GM18907 (cell line): ENCODE results near the gene APBB2.
"Not testable (repeated sequence)": the region's sequence is repeated elsewhere in the genome, so short reads cannot be mapped to it uniquely, and the experiment has no call there.

Experiments used
- ATAC-seq: cut with Tn5 transposase; IDR thresholded peaks from one replicate; pipeline ENCODE4 v1.9.1; 2021; ENCODE audit warnings: mild to moderate bottlenecking, moderate library complexity; ENCODE audit not compliant: unreplicated experiment

Gene APBB2

GRCh38 chr4:40840255-40840984 lies 373.9 kb downstream of the APBB2 start:
- peak; percentile 37 for ATAC-seq

- ATAC-seq, result no peak
Measured at GRCh38 chr4:40838742-40839141, 375.6 kb downstream of the APBB2 start.

GRCh38 chr4:40837094-40837870 lies 377.1 kb downstream of the APBB2 start:
- no peak for ATAC-seq

- no peak for ATAC-seq
Measured at GRCh38 chr4:40833212-40833611, 381.1 kb downstream of the APBB2 start.

GRCh38 chr4:40832175-40832574 lies 382.2 kb downstream of the APBB2 start:
- no peak for ATAC-seq

- no peak for ATAC-seq
Measured at GRCh38 chr4:40831146-40831907, 383.0 kb downstream of the APBB2 start.

GRCh38 chr4:40829586-40829985 lies 384.8 kb downstream of the APBB2 start:
- no peak for ATAC-seq

- no peak for ATAC-seq
Measured at GRCh38 chr4:40828661-40829060, 385.7 kb downstream of the APBB2 start.

GRCh38 chr4:40827758-40828157 lies 386.6 kb downstream of the APBB2 start:
- ATAC-seq, result no peak

- ATAC-seq, result no peak
Measured at GRCh38 chr4:40826821-40827220, 387.5 kb downstream of the APBB2 start.

- no peak for ATAC-seq
Measured at GRCh38 chr4:40825014-40825838, 389.1 kb downstream of the APBB2 start.

- no peak for ATAC-seq
Measured at GRCh38 chr4:40822420-40823166, 391.7 kb downstream of the APBB2 start.

- no peak for ATAC-seq
Measured at GRCh38 chr4:40820101-40820500, 394.2 kb downstream of the APBB2 start.

GRCh38 chr4:40817157-40817556 lies 397.2 kb downstream of the APBB2 start:
- not testable (repeated sequence) for ATAC-seq

GRCh38 chr4:40812856-40813255 lies 401.5 kb downstream of the APBB2 start:
- no peak for ATAC-seq

GRCh38 chr4:40812386-40812785 lies 402.0 kb downstream of the APBB2 start:
- ATAC-seq, result no peak

- ATAC-seq, result no peak
Measured at GRCh38 chr4:40811956-40812355, 402.4 kb downstream of the APBB2 start.

- no peak for ATAC-seq
Measured at GRCh38 chr4:40808926-40809457, 405.4 kb downstream of the APBB2 start.

- ATAC-seq, result peak; percentile 62
Measured at GRCh38 chr4:40804598-40804997, 409.7 kb downstream of the APBB2 start.

GRCh38 chr4:40800064-40800463 lies 414.3 kb downstream of the APBB2 start:
- peak; percentile 84 for ATAC-seq
